ENCODE measurements around the gene CLIP1.

CLIP1 gene

DNA sequence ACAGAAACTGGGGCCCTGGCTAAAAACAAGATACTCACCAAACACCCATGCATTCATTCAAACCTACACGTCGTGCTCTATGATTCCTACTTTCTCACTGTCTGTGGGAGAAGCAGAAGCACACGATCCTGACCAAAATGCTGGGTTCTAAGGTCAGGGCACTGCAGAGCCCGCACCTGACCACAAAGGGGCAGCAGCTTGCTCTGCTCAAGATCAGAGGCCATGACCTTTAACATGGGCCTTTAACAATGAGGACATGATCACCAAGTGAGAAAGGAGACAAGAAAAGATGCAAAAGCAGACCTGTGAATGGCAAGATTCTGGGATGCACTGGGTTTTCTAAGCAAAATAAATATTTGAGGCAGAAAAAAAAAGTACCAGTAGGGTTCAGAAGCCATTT is 116.1 kb downstream of the CLIP1 start:
- TF ChIP-seq, protein P1, sequence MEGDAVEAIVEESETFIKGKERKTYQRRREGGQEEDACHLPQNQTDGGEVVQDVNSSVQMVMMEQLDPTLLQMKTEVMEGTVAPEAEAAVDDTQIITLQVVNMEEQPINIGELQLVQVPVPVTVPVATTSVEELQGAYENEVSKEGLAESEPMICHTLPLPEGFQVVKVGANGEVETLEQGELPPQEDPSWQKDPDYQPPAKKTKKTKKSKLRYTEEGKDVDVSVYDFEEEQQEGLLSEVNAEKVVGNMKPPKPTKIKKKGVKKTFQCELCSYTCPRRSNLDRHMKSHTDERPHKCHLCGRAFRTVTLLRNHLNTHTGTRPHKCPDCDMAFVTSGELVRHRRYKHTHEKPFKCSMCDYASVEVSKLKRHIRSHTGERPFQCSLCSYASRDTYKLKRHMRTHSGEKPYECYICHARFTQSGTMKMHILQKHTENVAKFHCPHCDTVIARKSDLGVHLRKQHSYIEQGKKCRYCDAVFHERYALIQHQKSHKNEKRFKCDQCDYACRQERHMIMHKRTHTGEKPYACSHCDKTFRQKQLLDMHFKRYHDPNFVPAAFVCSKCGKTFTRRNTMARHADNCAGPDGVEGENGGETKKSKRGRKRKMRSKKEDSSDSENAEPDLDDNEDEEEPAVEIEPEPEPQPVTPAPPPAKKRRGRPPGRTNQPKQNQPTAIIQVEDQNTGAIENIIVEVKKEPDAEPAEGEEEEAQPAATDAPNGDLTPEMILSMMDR (conservative IDR thresholded peaks at IDR 0.05; ENCODE audit: low read depth): no peak
- CTCF ChIA-PET: interaction anchor here (0.7 kb wide), 1 partner anchor 528 kb away, joined by 4 read pairs; no protein-coding TSS in a partner anchor
- POLR2A ChIA-PET (ENCODE audit: low non-redundant PET): no interaction called here
- H3K27ac ChIP-seq: no peak overlapping the region
- DNase-seq (ENCODE audit: low spot score): no peak

DNA sequence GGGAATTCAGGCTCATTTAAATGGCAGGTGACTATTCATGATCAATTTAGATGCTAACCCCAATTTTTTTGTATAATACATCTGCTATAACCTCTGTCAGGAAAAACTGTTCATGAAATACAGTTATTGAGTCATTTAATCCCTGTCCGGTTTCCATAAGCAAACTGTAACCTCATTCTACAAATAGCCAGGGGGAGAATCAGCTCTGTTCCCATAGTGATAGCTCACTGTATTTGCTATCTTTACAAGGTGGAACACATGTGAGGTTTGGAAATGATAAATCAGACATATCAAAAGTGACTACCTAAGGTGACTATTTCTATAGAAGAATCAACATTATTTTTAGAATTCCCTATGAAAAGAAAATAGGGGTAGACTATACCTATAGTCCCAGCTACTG is 117.5 kb downstream of the CLIP1 start:
- TF ChIP-seq, protein P1 (conservative IDR thresholded peaks at IDR 0.05; ENCODE audit: low read depth): no peak
- POLR2A ChIA-PET (ENCODE audit: low non-redundant PET): no interaction called here
- DNase-seq (ENCODE audit: low spot score): no peak
- CTCF ChIA-PET: no interaction called here
- H3K27ac ChIP-seq: no peak overlapping the region

DNA sequence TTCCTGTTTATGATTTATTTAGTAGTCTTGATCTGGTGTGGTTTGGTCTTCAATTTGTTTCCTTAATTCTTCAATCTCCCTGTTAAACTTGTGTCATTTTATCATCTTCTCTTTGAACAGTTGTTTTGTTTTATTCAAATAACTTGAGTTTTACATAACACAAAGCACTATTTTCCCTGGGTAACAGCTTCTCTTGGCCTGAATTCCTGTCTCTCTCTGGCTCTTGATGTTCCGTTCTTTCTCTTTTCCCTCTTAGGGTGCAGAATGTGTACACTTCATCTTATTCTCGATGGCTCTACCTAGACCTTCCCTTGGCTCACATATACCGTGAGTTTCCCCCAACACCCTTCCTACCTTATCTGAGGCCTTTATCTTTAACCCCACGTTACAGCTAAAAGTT is 119.4 kb downstream of the CLIP1 start:
- no peak for DNase-seq (ENCODE audit: low spot score)
- H3K27ac ChIP-seq: no peak overlapping the region
- TF ChIP-seq, protein P1 (conservative IDR thresholded peaks at IDR 0.05; ENCODE audit: low read depth): no peak
- ChIA-PET CTCF (interaction anchor here (0.6 to 0.8 kb wide), 2 partner anchors 33 to 38 kb away, joined by 3 read pairs; no protein-coding TSS in a partner anchor), POLR2A (ENCODE audit: low non-redundant PET) (no interaction called here)

DNA sequence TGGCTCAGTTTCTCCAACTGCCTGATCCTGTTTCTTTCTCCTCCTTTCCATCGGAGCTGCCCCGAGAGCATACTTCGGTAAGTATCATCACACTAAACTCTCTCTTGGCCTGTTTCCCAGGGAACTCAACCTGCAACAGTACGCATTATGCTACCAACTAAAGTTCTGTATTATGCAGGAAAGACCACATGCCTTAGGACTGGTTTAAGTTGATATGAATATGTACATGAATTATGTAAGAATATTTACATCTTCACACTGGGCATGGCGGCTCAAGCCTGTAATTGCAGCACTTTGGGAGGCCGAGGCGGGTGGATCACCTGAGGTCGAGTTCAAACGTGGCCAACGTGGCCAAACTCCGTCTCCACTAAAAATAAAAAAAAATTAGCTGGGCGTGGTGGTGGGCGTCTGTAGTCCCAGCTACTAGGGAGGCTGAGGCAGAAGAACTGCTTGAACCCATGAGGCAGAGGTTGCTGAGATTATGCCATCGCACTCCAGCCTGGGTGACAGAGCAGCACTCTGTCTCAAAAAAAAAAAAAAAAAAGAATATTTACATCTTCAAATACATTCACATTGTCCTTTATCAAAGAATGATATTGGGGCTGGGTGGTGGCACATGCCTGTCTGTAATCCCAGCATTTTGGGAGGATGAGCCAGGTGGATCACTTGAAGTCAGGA is 124.3 kb downstream of the CLIP1 start:
- DNase-seq (ENCODE audit: low spot score): no peak
- POLR2A ChIA-PET (ENCODE audit: low non-redundant PET): interaction anchor here (0.6 kb wide), 1 partner anchor 2000 kb away, joined by 6 read pairs; no protein-coding TSS in a partner anchor
- TF ChIP-seq, protein P1 (conservative IDR thresholded peaks at IDR 0.05; ENCODE audit: low read depth): no peak
- CTCF ChIA-PET: interaction anchor here (0.7 kb wide), 1 partner anchor 37 kb away, joined by 3 read pairs; no protein-coding TSS in a partner anchor
- H3K27ac ChIP-seq: no peak overlapping the region

DNA sequence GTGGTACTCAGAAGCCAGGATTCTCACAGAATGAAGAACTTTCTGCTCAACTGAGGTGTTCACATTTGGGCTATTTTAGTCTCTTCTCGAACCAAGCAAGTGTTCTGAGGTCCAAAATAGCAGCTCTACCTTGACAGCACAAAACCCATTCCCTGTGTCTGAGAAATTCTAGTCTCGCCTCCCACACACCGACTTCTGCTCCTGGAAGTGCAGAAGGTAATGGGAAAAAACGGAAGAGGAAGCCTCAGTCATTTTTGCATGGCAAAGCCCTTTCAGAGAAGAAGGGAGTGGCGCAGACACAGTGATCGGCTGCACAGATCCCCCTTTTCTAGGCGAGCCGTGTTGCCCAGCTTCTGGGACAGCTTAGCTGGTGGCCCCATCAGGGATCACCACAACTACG is 125.0 kb downstream of the CLIP1 start:
- POLR2A ChIA-PET (ENCODE audit: low non-redundant PET): no interaction called here

DNA sequence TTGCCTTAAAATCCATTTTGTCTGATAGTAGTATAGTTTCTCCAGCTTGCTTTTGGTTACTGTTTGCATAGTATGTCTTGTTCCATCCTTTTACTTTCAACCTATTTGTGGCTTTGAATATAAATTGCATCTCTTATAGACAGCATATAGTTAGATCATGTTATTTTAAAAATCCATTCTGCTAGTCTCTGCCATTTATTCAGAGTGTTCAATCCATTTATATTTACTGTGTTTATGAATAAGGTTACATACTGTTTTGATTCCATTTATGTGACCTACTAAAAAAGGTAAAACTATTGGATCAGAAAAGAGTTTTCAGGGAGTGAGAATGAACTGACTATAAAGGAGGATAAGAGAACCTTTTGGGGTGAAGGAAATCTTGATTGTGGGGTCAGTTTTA is 126.6 kb downstream of the CLIP1 start:
- CTCF ChIA-PET: no interaction called here
- POLR2A ChIA-PET (ENCODE audit: low non-redundant PET): no interaction called here
- TF ChIP-seq, protein P1 (conservative IDR thresholded peaks at IDR 0.05; ENCODE audit: low read depth): no peak

More for the DNA sequence above, 125.0 kb downstream of the CLIP1 start:
- no peak overlapping the region for H3K27ac ChIP-seq
- no peak for DNase-seq (ENCODE audit: low spot score)
- CTCF ChIA-PET: interaction anchor here (0.7 kb wide), 1 partner anchor 38 kb away, joined by 3 read pairs; no protein-coding TSS in a partner anchor
- TF ChIP-seq, protein P1 (conservative IDR thresholded peaks at IDR 0.05; ENCODE audit: low read depth): no peak

More for the DNA sequence above, 126.6 kb downstream of the CLIP1 start:
- no peak overlapping the region for H3K27ac ChIP-seq
- DNase-seq (ENCODE audit: low spot score): no peak

All from RWPE1 (cell line).